Measurements from ENCODE around the gene GIPC3. TPM values are rescaled to one million over a fixed set of nuclear protein-coding genes. Genes with fewer than 3 reads are reported as not detected.

The GIPC3 gene
- total and polyA plus RNA-seq, 2 experiments from 2014 or later: 0.48 to 0.59 TPM

DNA sequence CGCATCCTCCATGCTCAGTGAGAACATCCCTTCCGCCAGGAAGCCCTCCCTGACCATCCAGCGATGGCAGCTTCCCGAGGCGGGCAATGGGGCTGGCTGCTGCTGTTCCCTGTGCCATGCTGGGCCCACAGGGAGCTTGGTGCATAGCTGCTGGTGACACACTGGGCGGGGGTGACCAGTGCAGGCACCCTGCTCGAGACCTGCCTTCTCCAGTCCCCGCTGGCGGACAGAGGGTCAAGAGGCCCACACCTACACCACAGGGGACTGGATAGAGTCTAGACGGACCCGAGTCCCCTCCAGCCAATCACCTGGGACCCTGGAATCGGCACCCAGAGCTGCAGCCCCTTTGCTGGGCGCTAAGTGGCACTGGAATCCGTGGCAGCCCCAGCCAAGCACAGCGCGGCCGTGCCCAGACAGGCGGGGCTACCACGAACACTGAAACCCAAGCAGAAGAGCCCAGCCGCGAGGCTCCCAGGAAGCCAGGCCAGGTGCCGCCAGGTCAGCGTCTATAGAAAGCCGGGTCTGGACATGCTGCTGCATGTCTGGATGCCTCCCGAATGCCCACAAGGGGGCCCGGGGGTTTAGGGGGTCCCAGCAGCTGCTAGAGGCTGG lies 30.4 kb downstream of the GIPC3 start:
- no peak for ATAC-seq
- Histone ChIP-seq H3K36me3 (ENCODE audit: insufficient read depth) (no peaks in the 10 kb centered on the region), H3K27me3 (ENCODE audit: insufficient read depth) (no peaks in the 10 kb centered on the region), H2AFZ (no peak overlapping the region), H3K9me2 (ENCODE audit: insufficient read depth) (no peaks in the 10 kb centered on the region), H3K4me2 (no peak overlapping the region), H3K79me2 (replicated peaks; ENCODE audit: insufficient read depth) (no peaks in the 10 kb centered on the region), H3F3A (replicated peaks; ENCODE audit: low read depth) (0 out of 2 replicates have a peak, but pooled peaks cover 8% of the 10 kb centered on the region), H3K4me1 (ENCODE audit: insufficient read depth) (no peaks in the 10 kb centered on the region; the same call in 1 of the 2 replicates), H3K4me3 (no peak overlapping the region), H4K20me1 (replicated peaks; ENCODE audit: insufficient read depth) (peaks cover 5% of the 10 kb centered on the region), H3K27ac (ENCODE audit: low read depth) (no peak overlapping the region)
- Mint-ChIP-seq H3K27me3 (ENCODE audit: insufficient read depth, low read depth, poor library complexity) (peaks cover 4% of the 10 kb centered on the region), H3K9me3 (no peaks in the 10 kb centered on the region), H3K4me1 (0 out of 3 replicates have a peak, but pooled peaks cover 2% of the 10 kb centered on the region), H3K27ac (no peak overlapping the region), H3K36me3 (ENCODE audit: low read depth) (peaks cover 16% of the 10 kb centered on the region), H3K4me3 (no peak overlapping the region)
- TF ChIP-seq, protein P1, sequence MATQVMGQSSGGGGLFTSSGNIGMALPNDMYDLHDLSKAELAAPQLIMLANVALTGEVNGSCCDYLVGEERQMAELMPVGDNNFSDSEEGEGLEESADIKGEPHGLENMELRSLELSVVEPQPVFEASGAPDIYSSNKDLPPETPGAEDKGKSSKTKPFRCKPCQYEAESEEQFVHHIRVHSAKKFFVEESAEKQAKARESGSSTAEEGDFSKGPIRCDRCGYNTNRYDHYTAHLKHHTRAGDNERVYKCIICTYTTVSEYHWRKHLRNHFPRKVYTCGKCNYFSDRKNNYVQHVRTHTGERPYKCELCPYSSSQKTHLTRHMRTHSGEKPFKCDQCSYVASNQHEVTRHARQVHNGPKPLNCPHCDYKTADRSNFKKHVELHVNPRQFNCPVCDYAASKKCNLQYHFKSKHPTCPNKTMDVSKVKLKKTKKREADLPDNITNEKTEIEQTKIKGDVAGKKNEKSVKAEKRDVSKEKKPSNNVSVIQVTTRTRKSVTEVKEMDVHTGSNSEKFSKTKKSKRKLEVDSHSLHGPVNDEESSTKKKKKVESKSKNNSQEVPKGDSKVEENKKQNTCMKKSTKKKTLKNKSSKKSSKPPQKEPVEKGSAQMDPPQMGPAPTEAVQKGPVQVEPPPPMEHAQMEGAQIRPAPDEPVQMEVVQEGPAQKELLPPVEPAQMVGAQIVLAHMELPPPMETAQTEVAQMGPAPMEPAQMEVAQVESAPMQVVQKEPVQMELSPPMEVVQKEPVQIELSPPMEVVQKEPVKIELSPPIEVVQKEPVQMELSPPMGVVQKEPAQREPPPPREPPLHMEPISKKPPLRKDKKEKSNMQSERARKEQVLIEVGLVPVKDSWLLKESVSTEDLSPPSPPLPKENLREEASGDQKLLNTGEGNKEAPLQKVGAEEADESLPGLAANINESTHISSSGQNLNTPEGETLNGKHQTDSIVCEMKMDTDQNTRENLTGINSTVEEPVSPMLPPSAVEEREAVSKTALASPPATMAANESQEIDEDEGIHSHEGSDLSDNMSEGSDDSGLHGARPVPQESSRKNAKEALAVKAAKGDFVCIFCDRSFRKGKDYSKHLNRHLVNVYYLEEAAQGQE (IDR thresholded peaks at IDR 0.05; ENCODE audit: unreplicated experiment): no peak
- TF ChIP-seq NANOG (IDR thresholded peaks at IDR 0.05; ENCODE audit: borderline replicate concordance) (no peak), CREB1 (CRISPR knock-in tag; IDR thresholded peaks at IDR 0.05; ENCODE audit: low read depth) (no peak), ZNF114 (CRISPR knock-in tag; IDR thresholded peaks at IDR 0.05) (no peak), STAT1 (IDR thresholded peaks at IDR 0.05; ENCODE audit: unreplicated experiment) (no peak), POLR2AphosphoS5 (IDR thresholded peaks at IDR 0.05; ENCODE audit: low read depth) (no peak), EZH2 (IDR thresholded peaks at IDR 0.05; ENCODE audit: low read depth, unreplicated experiment) (no peak), JUNB (IDR thresholded peaks at IDR 0.05; ENCODE audit: unreplicated experiment) (no peak), ZNF331 (CRISPR knock-in tag; IDR thresholded peaks at IDR 0.05; ENCODE audit: low read depth) (no peak), EZH2phosphoT487 (IDR thresholded peaks at IDR 0.05; ENCODE audit: unreplicated experiment) (no peak)
- TF ChIP-seq, protein P2, sequence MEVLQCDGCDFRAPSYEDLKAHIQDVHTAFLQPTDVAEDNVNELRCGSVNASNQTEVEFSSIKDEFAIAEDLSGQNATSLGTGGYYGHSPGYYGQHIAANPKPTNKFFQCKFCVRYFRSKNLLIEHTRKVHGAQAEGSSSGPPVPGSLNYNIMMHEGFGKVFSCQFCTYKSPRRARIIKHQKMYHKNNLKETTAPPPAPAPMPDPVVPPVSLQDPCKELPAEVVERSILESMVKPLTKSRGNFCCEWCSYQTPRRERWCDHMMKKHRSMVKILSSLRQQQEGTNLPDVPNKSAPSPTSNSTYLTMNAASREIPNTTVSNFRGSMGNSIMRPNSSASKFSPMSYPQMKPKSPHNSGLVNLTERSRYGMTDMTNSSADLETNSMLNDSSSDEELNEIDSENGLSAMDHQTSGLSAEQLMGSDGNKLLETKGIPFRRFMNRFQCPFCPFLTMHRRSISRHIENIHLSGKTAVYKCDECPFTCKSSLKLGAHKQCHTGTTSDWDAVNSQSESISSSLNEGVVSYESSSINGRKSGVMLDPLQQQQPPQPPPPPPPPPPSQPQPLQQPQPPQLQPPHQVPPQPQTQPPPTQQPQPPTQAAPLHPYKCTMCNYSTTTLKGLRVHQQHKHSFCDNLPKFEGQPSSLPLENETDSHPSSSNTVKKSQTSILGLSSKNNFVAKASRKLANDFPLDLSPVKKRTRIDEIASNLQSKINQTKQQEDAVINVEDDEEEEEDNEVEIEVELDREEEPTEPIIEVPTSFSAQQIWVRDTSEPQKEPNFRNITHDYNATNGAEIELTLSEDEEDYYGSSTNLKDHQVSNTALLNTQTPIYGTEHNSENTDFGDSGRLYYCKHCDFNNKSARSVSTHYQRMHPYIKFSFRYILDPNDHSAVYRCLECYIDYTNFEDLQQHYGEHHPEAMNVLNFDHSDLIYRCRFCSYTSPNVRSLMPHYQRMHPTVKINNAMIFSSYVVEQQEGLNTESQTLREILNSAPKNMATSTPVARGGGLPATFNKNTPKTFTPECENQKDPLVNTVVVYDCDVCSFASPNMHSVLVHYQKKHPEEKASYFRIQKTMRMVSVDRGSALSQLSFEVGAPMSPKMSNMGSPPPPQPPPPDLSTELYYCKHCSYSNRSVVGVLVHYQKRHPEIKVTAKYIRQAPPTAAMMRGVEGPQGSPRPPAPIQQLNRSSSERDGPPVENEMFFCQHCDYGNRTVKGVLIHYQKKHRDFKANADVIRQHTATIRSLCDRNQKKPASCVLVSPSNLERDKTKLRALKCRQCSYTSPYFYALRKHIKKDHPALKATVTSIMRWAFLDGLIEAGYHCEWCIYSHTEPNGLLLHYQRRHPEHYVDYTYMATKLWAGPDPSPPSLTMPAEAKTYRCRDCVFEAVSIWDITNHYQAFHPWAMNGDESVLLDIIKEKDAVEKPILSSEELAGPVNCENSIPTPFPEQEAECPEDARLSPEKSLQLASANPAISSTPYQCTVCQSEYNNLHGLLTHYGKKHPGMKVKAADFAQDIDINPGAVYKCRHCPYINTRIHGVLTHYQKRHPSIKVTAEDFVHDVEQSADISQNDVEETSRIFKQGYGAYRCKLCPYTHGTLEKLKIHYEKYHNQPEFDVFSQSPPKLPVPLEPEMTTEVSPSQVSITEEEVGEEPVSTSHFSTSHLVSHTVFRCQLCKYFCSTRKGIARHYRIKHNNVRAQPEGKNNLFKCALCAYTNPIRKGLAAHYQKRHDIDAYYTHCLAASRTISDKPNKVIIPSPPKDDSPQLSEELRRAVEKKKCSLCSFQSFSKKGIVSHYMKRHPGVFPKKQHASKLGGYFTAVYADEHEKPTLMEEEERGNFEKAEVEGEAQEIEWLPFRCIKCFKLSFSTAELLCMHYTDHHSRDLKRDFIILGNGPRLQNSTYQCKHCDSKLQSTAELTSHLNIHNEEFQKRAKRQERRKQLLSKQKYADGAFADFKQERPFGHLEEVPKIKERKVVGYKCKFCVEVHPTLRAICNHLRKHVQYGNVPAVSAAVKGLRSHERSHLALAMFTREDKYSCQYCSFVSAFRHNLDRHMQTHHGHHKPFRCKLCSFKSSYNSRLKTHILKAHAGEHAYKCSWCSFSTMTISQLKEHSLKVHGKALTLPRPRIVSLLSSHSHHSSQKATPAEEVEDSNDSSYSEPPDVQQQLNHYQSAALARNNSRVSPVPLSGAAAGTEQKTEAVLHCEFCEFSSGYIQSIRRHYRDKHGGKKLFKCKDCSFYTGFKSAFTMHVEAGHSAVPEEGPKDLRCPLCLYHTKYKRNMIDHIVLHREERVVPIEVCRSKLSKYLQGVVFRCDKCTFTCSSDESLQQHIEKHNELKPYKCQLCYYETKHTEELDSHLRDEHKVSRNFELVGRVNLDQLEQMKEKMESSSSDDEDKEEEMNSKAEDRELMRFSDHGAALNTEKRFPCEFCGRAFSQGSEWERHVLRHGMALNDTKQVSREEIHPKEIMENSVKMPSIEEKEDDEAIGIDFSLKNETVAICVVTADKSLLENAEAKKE (CRISPR knock-in tag; IDR thresholded peaks at IDR 0.05): no peak
- TF ChIP-seq, protein P3, sequence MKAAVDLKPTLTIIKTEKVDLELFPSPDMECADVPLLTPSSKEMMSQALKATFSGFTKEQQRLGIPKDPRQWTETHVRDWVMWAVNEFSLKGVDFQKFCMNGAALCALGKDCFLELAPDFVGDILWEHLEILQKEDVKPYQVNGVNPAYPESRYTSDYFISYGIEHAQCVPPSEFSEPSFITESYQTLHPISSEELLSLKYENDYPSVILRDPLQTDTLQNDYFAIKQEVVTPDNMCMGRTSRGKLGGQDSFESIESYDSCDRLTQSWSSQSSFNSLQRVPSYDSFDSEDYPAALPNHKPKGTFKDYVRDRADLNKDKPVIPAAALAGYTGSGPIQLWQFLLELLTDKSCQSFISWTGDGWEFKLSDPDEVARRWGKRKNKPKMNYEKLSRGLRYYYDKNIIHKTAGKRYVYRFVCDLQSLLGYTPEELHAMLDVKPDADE (IDR thresholded peaks at IDR 0.05): no peak
- TF ChIP-seq, protein P4, sequence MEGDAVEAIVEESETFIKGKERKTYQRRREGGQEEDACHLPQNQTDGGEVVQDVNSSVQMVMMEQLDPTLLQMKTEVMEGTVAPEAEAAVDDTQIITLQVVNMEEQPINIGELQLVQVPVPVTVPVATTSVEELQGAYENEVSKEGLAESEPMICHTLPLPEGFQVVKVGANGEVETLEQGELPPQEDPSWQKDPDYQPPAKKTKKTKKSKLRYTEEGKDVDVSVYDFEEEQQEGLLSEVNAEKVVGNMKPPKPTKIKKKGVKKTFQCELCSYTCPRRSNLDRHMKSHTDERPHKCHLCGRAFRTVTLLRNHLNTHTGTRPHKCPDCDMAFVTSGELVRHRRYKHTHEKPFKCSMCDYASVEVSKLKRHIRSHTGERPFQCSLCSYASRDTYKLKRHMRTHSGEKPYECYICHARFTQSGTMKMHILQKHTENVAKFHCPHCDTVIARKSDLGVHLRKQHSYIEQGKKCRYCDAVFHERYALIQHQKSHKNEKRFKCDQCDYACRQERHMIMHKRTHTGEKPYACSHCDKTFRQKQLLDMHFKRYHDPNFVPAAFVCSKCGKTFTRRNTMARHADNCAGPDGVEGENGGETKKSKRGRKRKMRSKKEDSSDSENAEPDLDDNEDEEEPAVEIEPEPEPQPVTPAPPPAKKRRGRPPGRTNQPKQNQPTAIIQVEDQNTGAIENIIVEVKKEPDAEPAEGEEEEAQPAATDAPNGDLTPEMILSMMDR (conservative IDR thresholded peaks at IDR 0.05; ENCODE audit: low read depth in 2 of 2): no peak
- DNase-seq (ENCODE audit: low spot score): no peak
